NCI-H146 (cell line): Measurements from ENCODE around the gene ZBP1.

Source experiments
- DNase-seq: peaks from one replicate; lab custom pipeline; 2025; lab: John Stamatoyannopoulos, UW

The ZBP1 gene

DNA sequence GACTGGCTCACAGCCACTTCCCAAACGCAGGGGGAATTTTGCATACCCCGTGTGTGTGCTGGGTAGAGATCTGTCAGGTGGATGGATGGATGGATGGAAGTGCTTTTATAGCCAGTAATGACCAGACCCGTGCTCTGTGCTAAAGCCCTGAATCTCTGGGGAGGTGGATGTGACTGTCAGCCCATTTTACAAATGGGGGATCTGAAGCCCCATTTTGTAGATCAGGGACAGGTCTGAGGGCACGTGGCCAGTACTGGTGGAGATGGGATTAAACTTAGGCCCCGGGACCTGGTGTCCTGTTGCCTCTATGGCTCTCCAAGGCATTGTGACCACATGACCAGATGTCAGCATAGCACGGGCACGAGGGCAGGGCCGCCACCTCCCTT is 38.2 kb upstream of the ZBP1 start:
- no peak for DNase-seq

DNA sequence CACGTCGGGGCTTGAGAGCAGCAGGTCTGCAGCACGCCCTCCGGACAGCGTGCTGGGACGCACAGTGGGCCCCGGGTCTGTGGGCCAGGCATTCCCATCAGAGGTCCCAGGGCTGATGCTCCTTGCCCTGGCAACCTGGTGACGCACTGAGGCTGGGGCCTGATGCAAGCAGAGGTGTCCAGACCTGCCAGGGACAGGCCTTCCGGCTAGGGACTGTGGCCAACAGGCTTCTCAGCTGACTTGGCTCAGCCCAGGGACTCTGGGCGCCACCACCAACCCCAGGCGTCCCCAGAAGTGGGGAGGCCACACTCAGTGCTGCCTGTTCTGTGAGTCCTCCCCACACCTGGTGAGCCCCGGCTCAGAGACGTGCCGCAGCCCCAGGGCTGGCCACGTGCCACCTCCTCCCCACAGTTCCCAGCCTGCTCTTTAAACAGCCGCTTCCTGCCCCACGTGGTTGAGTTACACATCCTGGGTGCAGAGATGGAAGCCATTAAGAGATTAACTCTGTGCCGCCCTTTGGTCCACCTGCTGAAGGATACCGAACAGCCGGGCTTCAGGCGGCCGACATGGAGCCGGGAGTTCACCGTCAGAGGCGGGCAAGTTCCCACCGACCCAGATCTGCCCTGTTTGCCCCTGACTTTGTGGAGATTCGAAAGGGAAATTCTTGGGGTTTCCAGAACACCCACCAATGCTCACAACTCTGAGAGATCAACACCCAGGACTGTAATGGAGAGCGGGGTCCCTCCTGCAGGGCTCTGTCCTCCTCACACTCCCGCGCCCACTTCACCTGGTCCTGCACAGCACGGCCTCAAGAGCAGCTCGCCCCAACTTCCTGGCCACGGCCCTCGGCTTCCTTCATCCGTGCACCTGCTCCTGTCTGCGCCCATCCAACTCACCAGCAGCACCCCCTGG is 37.6 kb upstream of the ZBP1 start:
- no peak for DNase-seq

DNA sequence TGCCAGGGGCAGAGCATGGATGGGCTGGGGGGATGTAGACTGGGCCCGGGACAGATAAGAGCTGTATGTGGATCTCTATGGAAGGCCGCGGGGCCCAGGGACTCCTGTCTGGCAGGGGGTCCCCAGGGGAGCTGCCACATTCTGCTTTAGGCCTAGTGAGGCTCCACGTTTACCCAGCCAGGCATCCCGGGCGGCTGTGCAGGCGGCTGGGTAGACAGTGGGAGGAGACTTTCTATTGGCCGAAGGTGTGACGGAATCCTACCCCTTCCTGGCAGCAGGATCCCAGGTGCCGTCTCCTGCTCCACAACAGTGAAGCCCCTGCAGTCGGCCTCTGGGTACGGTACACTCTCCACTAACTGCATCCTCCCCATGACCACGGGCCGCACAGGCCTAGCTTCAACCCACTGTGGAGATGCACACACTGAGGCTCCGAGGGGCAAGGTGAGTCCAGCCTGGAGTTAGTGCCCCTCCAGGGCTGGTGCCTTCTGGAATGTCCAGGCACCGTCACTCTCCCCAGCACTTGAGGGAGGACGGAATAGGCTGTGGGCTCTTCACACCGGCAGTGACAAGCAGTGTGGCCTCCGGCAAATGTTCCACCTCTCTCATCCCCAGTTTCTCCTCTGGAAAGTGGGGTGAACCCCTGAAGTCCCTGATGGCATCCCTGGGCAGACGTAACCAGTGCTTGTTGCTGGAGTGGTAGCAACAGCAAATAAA is 36.8 kb upstream of the ZBP1 start:
- DNase-seq = no peak

DNA sequence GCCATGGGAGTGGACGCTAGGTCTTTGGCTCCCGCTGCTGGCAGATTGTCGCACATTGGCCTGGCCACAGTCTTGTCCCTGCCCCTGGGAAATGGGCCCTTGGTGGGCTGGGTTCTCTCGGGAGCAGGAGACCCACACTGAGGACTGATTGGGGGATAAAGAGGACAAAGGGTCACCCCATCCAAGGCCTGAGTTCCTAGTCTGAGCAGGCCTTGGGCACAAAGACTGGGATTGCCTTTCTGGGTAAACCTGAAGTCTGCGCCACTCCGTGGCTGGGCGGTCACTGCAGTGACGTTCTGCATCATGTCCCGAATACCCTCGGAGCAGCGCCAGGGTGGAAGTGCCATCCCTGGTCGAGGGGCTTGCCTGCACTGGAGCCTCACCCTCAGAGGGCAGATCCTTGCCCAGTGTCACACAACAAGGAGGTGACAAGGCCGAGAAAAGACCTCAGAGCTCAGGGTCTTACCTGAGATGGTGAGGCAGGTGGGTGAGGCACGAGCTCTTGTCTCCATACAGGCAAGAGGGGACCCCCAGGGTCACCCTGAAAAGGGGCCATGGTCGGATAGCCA is 36.1 kb upstream of the ZBP1 start:
- no peak for DNase-seq

DNA sequence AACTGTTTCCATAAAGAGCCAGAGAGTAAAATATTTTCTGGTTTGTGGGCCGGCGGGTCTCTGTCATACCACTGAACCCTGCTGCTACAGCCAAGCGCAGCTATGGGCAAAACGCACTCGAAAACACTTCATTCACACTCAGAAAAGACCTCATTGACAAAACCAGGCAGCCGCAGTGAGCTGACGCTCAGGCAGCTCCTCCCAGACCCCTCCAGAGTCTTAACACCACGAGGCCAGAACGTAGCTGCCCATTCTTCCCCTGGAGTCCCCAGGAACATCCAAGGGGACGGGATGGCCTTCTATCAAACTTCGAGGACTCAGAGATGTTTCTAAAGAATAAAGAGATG is 35.6 kb upstream of the ZBP1 start:
- no peak for DNase-seq

DNA sequence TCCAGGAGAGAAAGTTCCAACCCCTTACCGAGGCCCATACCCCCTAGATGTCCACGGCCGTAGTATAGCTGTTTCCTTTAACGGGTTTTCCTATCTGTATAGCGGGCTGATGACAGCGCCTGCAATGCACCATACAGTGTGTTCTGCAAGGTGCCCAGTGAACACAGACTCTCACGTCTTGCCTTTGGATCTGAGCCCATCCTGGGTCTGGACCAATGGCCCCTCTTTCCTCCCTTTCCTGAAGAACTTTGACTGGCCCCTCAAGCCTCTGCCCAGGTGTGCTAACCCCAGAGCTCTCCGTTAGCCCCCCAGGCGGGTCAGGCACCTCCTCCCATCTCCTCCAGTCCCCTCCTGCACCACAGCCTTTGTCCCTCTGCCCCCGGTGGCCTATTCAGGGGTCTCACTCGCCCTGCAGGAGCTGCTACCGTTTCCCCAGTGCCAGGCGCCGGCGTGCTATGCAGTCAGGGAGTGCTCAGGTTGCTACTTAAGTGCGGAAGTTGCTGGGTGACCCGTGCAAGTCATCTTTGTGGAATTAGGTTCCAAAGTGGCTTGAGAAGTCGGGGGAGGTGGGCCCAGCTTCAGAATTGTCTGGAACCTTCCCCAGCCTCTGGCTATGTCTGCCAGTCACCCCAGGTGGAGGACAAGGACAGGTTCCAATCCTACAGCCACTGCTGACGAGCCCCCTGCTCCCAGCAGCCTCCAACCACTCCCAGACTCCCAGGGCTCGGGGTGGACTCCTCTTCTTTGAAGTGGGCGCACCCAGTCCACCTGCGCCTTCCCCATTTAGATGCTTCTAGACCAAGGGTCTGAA is 35.0 kb upstream of the ZBP1 start:
- no peak for DNase-seq

DNA sequence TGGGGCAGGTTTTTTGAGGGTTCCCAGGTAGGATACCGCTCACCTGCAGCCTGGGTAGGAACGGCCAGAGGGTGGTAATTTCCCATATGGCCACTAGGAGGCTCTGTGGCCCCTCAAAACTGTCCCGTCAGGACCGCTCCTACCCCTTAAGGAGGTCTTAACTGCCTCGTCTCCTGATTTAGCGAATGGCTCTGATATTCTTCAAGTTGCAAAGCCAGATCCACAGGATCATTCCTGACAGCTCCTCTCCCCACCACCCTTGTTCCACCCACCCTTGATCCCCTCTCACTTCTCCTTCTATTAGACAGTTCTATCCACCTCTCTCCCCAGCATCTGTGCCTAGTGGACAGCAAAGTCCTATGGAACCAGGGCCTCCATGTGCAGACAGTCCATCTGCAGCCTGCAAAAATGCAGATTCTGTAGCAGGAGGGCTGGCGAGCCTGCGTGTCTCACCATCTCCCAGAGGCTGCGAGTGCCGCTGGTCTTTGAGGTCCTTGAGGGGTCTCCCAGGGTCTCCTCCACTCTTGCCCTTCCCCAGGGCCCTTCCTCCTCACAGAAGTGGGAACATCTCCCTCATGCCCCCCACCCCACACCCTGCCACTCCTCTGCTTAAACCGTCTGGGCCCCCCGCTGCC is 34.3 kb upstream of the ZBP1 start:
- DNase-seq = peak; percentile 56

DNA sequence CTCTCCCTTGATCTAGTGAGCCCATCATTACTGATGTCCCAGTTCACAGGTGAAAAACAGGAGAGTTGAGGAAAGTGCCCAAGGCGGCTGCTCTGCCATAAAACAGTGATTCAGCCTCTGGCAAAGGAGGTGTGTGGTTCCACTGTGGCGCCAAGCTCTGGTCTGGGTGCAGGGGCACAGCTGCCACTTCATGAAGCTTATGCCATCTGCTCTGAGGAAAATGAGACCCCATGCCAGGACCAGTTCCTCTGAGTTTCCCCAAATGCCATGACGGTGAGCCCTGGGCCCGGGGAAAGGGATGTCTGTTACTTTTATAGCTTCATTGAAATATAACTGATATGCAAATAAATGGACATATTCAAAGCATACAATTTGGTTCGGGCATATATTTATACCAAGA is 33.7 kb upstream of the ZBP1 start:
- no peak for DNase-seq

DNA sequence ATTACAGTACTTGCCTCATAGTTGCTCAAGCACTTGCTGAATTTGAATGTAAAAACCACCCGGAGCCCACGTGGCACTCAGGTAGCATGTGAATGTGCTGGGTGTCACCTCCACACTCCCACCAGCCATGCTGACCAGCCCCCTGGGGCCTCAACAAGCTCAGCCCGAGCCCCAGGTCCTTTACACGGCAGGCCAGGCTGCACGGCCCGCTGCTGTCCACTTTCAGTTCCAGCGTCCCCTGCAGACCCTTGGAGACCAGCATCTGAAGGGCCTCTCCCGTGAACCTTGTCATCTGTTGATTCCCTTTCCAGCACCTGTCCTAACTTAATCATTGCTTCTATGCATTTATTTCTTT is 33.3 kb upstream of the ZBP1 start:
- no peak for DNase-seq

DNA sequence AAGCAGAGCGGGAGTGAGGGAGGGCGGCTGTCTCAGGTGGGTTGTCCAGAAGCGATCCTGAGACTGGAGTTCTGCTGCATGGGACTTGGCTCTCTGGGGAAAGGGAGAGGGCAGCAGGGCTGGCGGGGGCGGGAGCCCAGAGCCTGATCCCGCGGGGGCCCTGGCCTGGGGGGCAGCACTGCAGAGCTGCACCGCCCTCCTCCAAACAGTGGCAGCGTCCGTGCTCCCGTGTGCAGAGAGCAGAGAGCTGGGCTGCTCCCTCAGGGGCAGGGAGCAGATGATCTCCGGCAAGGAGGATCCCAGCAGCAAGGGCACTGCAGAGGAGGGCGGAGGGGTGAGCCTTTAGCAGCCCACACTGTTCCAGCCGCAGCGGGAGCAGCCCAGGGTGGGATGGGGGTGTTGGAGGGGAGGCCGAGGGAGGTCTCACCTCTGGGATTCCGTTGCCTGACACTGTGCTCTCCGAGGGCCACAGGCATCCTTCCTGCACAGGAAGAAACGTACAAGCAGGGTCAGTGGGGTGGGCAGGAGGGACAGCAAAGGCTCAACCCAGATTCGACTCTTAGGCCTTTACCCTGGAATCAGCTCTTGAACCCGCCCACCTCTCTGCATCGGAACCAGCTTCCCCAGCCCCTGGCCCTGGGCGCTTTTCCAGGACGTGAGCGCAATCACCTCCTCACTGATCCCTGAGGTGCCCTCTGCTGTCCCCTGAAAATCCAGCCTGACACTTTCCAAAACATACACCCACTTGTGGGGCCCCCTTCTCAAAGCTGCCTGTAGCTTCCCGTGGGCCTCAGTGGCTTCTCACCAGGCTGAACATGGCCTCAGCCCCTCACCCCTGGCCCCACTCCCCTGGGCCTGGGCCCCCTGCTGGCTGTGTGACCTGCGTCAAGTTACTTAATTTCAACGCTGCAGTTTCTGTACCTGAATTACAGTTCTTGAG is 32.6 kb upstream of the ZBP1 start:
- DNase-seq = no peak

DNA sequence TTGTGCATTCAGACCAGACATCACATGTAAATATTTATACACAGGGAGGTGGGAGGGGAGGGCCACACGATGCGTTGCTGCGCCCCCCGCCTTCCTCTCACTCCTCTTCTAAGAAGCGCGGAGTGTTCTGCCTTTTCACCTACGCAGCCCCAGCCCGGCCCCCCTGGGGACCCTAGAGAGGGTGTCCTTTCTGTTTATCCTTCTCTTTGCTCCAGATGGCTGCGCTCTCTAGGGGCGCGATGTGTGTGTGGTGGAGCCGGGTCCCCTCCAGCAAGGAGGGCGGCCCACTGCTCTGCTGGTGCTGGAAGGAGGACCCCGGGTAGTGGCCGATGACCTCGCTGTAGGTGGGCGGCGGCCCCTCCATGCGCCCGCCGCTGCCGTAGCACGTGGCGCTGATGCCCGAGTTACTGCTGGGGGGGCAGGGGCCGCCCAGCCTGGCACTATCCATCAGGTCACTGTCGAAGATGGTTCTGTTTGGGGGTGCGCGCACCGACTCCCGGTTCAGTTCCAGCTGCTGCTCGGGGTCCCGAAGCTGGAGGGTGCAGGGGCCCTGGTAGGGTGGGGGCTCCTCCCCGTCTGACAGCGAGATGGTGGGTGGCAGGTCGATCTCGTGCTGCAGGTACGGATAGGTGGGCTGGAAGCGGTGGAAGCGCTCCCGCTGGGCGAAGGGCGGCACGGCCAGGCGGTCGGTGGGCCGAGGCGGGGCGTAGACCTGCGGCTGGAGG is 31.8 kb upstream of the ZBP1 start:
- no peak for DNase-seq

DNA sequence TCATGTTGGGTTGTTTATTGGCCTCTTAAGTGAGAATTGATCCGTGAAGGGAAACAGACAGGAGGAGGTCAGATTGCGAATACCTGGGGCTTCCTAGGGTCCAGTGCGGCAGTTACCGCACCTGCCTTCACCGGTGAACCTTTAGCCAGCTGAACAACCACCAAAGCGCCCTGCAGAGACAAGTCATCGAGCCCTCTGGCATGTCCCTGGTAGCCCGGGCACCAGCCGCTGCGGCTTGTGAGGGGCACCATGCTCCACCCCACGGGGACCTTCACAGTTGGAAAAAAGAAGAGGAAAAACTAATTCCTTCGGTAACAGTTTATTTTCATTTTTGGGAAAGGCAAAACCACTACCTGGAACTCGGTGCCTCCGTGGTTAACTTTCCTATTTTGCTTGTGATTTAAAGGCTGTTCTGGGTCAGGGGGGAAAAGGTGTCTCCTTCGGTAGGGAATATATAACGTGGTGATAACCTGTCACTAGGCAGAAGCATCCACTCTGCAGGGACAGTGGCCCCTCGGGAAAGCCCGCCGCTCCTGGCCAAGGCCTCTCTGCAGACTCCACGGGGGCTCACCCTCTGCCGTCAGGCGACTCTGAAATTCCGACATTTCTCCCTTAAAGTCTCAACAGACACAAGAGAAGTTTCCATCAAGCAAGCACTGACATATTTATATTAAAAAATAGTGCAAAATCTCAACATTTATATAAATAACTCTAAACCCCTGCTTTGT is 30.7 kb upstream of the ZBP1 start:
- DNase-seq = peak; percentile 82

DNA sequence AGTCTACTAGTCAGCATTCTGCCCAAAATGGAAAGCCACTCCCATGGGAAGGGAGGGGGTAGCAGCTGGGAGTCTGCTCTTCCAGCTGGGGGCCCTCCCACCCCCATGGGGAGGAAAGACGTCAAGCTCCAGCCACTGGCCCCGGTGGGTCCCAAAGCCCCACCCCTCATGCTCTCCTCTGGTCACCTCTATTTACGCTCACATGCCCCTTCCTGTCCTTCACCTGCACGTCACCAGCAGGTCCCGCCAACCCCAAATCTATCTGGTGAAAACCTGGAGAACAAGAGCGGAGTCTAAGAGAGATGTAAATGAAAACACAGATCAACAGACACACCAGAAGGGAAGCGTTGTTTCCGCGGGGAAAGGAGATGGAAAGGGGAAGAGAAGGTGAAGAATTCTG is 30.0 kb upstream of the ZBP1 start:
- DNase-seq = peak; percentile 81

DNA sequence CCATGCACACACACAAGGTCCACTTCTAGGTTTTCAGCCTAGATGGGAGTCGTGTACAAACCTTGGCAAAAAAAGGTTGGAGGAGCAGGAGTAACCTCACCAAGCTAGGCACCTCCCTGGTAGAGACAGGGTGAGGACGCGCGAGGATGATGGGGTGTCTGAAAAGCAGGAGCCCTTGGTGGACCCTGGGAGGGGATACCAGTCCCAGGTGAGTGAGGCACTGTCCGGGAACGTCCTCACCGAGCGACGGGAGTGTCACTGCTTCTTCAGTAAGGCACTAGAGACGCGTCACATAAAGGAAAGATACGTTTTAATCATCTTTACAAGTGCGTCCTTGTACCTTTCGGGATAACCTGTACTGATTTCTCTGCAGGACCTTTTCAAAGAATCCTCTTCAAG is 29.4 kb upstream of the ZBP1 start:
- no peak for DNase-seq

DNA sequence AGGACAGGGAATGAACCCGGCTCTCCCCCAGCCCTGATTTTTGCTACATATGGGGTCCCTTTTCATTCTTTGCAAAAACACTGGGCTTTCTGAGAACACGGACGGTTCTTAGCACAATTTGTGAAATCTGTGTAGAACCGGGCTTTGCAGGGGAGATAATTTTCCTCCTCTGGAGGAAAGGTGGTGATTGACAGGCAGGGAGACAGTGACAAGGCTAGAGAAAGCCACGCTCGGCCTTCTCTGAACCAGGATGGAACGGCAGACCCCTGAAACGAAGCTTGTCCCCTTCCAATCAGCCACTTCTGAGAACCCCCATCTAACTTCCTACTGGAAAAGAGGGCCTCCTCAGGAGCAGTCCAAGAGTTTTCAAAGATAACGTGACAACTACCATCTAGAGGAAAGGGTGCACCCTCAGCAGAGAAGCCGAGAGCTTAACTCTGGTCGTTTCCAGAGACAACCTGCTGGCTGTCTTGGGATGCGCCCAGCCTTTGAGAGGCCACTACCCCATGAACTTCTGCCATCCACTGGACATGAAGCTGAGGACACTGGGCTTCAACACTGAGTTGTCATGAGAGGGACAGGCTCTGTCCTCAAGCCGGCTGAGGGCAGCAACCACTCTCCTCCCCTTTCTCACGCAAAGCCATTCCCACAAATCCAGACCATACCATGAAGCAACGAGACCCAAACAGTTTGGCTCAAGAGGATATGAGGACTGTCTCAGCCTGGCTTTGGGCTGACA is 28.8 kb upstream of the ZBP1 start:
- DNase-seq = no peak

DNA sequence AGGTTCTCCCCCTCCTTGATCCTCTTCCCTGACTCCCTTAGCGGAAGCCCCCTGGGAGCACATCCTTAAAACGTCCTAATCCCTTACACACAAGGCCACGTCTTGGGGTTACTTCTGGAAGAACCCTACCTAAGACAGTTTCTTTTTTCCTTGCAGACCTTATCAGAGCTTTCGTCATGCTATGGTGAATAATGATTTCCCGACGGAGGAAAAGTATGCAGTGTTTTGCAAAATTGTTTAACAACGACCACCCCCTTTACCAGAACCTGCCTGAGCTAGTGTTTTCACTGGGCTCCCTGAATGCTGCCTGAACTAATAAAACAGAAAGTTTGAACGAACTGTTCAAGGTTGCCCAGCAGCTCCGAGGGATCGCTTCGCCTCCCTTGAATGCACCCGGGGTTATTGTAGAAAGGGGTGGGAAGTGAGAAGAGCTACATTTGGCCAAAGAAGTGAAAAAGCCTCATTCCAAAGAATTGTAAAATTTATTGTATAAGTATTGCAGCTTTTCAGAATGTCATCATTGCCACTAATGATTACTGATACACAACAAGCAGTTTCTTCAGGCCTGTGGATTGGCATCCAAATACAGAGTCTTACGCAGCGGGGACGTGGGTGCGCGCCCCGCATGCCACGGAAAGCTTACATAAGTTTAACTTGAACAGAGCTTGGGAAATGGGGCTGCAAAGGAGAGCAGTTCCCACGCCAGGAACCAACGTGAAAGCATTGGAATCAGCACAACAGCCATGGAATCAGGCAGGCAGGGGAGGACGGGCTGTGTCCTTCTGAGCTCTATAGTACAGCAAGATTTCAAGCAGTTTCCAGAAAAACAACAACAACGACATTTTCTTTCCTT is 27.9 kb upstream of the ZBP1 start:
- DNase-seq = no peak

DNA sequence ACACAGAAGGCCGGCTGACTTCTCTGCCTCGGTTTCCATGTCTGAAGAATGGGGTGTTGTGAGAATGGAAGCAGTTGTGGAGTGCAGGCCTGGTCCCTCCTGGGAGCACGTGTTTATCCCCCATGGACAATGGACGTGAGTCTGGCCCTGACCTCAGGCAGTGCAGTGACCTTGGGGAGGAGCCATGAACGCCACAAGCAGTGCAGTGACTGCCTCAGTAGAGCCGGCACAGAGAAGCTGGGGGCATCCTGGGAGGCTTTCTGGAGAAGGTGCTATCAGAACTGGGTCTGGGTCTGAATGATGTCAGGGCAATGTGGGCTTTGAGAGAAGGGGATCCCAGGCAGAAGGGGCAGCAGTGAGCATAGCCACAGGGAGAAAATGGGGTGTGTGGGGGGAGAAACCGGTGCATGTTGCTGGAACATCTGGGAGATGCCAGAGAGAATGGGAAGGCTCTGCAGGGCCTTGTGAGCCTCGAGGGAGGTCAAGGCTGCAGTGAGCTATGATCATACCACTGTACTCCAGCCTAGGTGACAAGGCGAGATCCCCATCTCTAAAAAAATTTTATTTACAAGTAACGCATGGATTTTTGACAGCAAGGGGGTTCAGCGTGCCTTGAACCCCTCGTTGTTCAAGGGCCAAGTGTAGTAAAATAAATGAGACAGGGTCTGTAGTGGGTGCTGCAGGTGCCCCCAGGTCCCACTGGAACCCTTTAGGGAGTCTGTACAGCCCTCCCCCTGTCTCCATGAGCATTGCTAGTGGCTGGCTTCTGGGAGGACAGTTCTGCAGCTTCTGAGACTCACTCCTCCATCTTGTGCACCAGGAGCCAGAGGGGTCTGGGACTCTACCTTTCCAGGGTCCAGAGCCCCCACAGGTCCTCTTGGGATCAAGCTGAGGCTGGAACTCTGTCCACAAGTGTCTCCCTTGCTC is 27.0 kb upstream of the ZBP1 start:
- DNase-seq = no peak
